ENCODE measurements around the gene DYRK2.

DYRK2 gene

DNA sequence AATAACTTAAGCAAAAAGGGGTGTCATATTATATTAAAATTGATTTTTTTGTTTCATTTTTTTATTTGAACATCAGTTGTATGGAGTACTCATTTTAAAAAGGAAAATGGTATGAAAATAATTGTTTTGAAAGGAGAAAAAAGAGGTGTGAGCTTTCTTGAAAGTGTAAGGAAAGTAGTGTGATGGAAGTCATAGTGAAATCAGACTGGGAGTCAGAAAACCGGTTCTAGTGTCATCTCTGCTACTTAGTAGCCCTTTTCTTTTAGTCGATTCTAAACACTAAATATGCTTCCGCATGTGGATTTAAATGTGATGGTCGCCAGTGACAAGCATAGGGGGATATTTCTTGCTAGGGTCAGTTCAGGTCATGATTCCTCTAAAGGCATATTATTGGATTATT is 1.8 kb upstream of the DYRK2 start:
- H3K36me3 Mint-ChIP-seq (ENCODE audit: low read depth), result peaks cover 14% of the 10 kb centered on the region
- H3K27ac Mint-ChIP-seq, result peak overlapping the region; percentile 78 to 93 (median 86)
- peak overlapping the region; percentile 86 to 94 (median 94) for H3K4me3 Mint-ChIP-seq
- peaks cover 23% of the 10 kb centered on the region for H3K4me1 Mint-ChIP-seq
- peaks cover 7% of the 10 kb centered on the region for H3K27me3 Mint-ChIP-seq (ENCODE audit: low read depth)
- H3K9me3 Mint-ChIP-seq, result no peaks in the 10 kb centered on the region
- TF ChIP-seq, protein P1, sequence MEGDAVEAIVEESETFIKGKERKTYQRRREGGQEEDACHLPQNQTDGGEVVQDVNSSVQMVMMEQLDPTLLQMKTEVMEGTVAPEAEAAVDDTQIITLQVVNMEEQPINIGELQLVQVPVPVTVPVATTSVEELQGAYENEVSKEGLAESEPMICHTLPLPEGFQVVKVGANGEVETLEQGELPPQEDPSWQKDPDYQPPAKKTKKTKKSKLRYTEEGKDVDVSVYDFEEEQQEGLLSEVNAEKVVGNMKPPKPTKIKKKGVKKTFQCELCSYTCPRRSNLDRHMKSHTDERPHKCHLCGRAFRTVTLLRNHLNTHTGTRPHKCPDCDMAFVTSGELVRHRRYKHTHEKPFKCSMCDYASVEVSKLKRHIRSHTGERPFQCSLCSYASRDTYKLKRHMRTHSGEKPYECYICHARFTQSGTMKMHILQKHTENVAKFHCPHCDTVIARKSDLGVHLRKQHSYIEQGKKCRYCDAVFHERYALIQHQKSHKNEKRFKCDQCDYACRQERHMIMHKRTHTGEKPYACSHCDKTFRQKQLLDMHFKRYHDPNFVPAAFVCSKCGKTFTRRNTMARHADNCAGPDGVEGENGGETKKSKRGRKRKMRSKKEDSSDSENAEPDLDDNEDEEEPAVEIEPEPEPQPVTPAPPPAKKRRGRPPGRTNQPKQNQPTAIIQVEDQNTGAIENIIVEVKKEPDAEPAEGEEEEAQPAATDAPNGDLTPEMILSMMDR (IDR thresholded peaks at IDR 0.05; ENCODE audit: unreplicated experiment in 3 of 3), result no peak

DNA sequence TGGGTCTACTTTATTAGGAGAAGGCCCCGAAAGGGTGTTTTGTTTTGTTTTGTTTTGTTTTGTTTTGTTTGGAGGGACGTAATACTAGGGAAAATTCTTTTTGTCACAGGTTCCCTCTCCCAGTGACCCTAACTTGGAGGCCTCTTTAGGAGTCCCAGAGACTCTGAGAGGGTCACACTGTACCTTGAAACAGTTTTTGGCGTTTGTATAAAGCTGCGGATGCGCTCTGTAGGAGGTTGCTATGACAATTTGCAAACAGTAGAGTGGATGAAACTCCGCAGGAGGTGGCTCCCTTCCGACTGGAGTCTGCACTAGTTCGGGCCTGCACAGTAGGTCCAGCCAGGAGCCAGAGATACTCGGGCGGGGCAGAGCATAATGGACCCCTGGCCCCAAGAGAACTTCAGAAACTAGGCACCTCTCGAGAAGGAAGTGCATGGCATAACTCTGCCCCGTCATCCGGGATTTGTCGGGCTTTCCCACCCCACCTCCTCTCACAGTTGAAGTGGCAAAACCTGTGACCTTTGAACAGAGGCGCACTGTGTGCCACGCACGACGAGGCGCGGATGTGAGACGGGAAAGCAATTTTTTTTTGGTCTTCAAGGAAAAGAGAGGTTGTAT is 1.3 kb upstream of the DYRK2 start:
- Mint-ChIP-seq H3K27me3 (ENCODE audit: low read depth) (peaks cover 5% of the 10 kb centered on the region), H3K27ac (peak overlapping the region; percentile 78 to 93 (median 86)), H3K4me3 (peak overlapping the region; percentile 86 to 94 (median 94)), H3K9me3 (no peaks in the 10 kb centered on the region), H3K36me3 (ENCODE audit: low read depth) (peaks cover 14% of the 10 kb centered on the region), H3K4me1 (peaks cover 24% of the 10 kb centered on the region)
- TF ChIP-seq, protein P1 (IDR thresholded peaks at IDR 0.05; ENCODE audit: unreplicated experiment in 3 of 3), result no peak

DNA sequence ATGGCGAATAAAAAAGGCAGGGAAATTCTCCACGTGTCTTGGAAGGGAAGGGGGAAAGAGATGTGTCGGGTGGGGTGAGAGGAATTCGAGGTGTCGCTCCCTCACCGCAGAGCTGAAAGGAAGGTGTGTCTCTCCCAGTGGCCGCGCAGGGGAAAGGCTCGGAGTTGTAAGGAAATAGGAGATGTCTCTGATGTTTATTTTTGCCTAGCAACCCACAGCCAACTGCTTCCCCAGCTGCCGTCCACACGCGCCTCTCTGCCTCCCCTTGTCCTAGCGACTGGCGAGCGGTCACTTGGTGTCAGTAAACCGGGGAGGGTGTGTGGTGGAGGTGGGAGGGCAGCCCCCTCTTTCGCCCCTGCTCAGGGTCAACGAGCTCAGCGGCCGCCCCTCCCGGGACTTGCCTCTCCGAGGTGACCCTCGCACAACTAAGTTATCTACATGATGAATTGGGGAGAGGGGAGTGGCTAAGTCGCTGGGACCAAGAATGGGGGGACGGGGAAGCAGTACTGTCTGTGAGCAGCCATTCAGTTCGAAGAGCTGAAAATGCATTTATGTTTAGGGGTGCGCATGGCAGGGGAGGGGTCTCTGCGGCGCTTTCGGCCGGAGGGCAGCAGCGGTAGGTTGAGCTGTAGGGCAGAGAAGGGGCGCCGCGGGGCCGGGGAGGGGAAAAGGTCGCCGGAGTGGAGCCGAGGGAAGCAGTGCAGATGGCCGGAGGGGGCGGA is 585 bp upstream of the DYRK2 start:
- Mint-ChIP-seq H3K4me1 (peaks cover 24% of the 10 kb centered on the region), H3K9me3 (no peaks in the 10 kb centered on the region)

DNA sequence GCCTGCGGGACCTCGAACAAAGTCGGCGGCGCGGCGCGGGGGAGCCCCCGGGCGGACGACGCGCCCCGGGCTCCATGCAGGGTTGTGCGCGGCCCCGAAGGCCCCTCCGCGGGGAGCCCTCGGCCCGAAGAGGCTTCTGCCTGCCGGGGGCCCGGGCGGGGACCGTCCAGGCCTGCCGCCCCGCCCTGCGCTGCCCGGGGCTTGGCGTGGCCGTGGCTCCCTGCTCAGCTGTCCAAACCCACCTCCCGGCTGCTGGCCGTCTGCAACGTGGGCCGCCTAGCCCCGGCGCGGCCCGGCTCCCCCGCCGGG is 670 bp downstream of the DYRK2 start:
- Mint-ChIP-seq H3K9me3 (no peaks in the 10 kb centered on the region), H3K27ac (peak overlapping the region in 1 of 3 experiments; percentile 72), H3K4me3 (peak overlapping the region in 2 of 3 experiments; percentile 83 to 94), H3K36me3 (ENCODE audit: low read depth) (peaks cover 26% of the 10 kb centered on the region), H3K4me1 (peaks cover 37% of the 10 kb centered on the region), H3K27me3 (ENCODE audit: low read depth) (peaks cover 3% of the 10 kb centered on the region)
- TF ChIP-seq, protein P1 (IDR thresholded peaks at IDR 0.05; ENCODE audit: unreplicated experiment in 3 of 3), result no peak

More for the DNA sequence above, 585 bp upstream of the DYRK2 start:
- Mint-ChIP-seq H3K4me3 (peak overlapping the region; percentile 86 to 94 (median 94)), H3K27me3 (ENCODE audit: low read depth) (peaks cover 3% of the 10 kb centered on the region), H3K27ac (peak overlapping the region; percentile 78 to 93 (median 86)), H3K36me3 (ENCODE audit: low read depth) (peaks cover 14% of the 10 kb centered on the region)
- TF ChIP-seq, protein P1 (IDR thresholded peaks at IDR 0.05; ENCODE audit: unreplicated experiment in 3 of 3), result peak; percentile 30 to 44 (median 36)

DNA sequence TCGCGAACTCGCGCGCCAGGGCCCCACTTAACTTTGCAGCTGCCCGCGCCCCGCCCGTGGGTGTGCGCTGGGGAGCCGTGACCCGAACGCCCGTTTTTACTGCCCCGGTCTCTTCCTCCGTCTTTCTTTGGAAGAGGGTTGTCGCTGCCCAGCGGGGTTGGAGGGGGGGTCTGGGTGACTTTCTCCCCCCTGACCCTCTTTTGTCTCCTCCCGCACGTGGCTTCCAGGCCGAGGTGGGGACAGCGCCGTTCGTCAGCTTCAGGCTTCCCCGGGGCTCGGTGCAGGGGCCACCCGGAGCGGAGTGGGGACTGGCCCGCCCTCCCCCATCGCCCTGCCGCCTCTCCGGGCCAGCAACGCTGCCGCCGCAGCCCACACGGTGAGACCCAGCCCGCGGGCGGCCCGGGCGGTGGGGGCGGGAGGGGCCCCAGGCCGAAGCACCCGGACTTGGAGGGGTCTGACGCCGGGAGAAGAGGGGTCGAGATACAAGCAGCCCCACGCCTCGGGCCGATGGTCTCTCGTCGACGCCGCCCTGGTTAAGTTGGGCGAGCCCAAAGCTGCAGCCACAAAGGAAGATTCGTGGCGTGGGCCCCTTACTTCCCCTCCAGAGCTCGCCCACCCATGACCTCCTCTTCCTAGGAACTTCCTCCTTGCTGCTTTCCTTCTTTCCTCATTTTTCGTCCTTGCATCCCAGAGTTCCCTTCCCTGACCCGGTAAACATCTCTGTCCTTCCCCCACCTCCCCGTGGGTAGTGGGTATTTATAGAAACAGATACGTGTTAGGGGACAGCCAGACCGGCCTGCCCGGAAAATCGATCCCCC is 1.2 kb downstream of the DYRK2 start:
- TF ChIP-seq, protein P1 (IDR thresholded peaks at IDR 0.05; ENCODE audit: unreplicated experiment in 3 of 3), result no peak
- H3K27ac Mint-ChIP-seq, result peak overlapping the region; percentile 96 to 98 (median 97)
- peaks cover 3% of the 10 kb centered on the region for H3K27me3 Mint-ChIP-seq (ENCODE audit: low read depth)
- peaks cover 32% of the 10 kb centered on the region for H3K36me3 Mint-ChIP-seq (ENCODE audit: low read depth)
- H3K4me3 Mint-ChIP-seq, result peak overlapping the region; percentile 94 to 98 (median 96)
- H3K9me3 Mint-ChIP-seq, result no peaks in the 10 kb centered on the region
- H3K4me1 Mint-ChIP-seq, result peaks cover 42% of the 10 kb centered on the region
